Measurements from ENCODE around the gene SNRNP70.
"Not testable (repeated sequence)": the region's sequence is repeated elsewhere in the genome, so short reads cannot be mapped to it uniquely, and the experiment has no call there.

Gene SNRNP70

GRCh38 chr19:49085020-49085867 is at the start of gene SNRNP70:
SNRNP70 (plus strand) TSS chr19:49085451; CDS start chr19:49086415, 964 bp downstream.
- DNase-seq: peak; percentile 100

GRCh38 chr19:49036815-49037214 is 48.4 kb upstream of the SNRNP70 start, which contains the start of gene CGB1:
CGB1 (minus strand) TSS chr19:49036895; CDS start chr19:49036711, 184 bp downstream.
- DNase-seq: not testable (repeated sequence)

- not testable (repeated sequence) for DNase-seq
These were observed 47.1 kb upstream of the SNRNP70 start for GRCh38 chr19:49038111-49038510.

- DNase-seq: not testable (repeated sequence)
These were observed 46.5 kb upstream of the SNRNP70 start for GRCh38 chr19:49038557-49039276.

GRCh38 chr19:49039736-49040135 is 45.5 kb upstream of the SNRNP70 start:
- not testable (repeated sequence) for DNase-seq

GRCh38 chr19:49042177-49042576 is 43.1 kb upstream of the SNRNP70 start:
- DNase-seq: no peak

GRCh38 chr19:49042666-49043065 is 42.6 kb upstream of the SNRNP70 start:
- DNase-seq: not testable (repeated sequence)

- not testable (repeated sequence) for DNase-seq
These were observed 41.7 kb upstream of the SNRNP70 start, which contains the start of gene CGB5 for GRCh38 chr19:49043548-49043947. CGB5 (plus strand) TSS chr19:49043848; CDS start chr19:49044210, 362 bp downstream.

GRCh38 chr19:49049011-49049410 is 36.2 kb upstream of the SNRNP70 start, which contains the start of gene CGB8:
CGB8 (minus strand) TSS chr19:49049111; CDS start chr19:49048739, 372 bp downstream.
- not testable (repeated sequence) for DNase-seq

GRCh38 chr19:49049834-49050233 is 35.4 kb upstream of the SNRNP70 start:
- DNase-seq: not testable (repeated sequence)

GRCh38 chr19:49050376-49051033 is 34.7 kb upstream of the SNRNP70 start:
- DNase-seq: not testable (repeated sequence)

GRCh38 chr19:49056101-49056901 is 28.9 kb upstream of the SNRNP70 start:
- DNase-seq: peak; percentile 30

- not testable (repeated sequence) for DNase-seq
These were observed 28.2 kb upstream of the SNRNP70 start for GRCh38 chr19:49056902-49057596.

- peak; percentile 24 for DNase-seq
These were observed 27.5 kb upstream of the SNRNP70 start, which contains the start of gene CGB7 for GRCh38 chr19:49057636-49058234. CGB7 (minus strand) TSS chr19:49057749; CDS start chr19:49055375, 2,374 bp downstream.

- no peak for DNase-seq
These were observed 26.7 kb upstream of the SNRNP70 start for GRCh38 chr19:49058562-49058961.

- no peak for DNase-seq
These were observed 26.2 kb upstream of the SNRNP70 start for GRCh38 chr19:49059053-49059452.

- DNase-seq: no peak
These were observed 24.3 kb upstream of the SNRNP70 start for GRCh38 chr19:49061000-49061399.

GRCh38 chr19:49061445-49061844 is 23.8 kb upstream of the SNRNP70 start:
- DNase-seq: no peak

GRCh38 chr19:49064029-49064629 is 21.1 kb upstream of the SNRNP70 start:
- no peak for DNase-seq

All from CD4-positive, alpha-beta T cell treated with Interferon gamma for 1 hour (primary cell).